Esophagus muscularis mucosa (tissue), 3 donors: ENCODE measurements around the gene WDFY4.

Experiments used
- POLR2A ChIP-seq: fragments of 450-650 bp; IDR thresholded peaks from one replicate; pipeline ENCODE4 v1.6.1; 2017; ENCODE audit warnings: antibody characterized with exemption, moderate library complexity, mild to moderate bottlenecking, low read depth
- POLR2AphosphoS5 ChIP-seq, 2 donors: sonication (generic); formaldehyde crosslinking; IDR thresholded peaks; one replicate each; pipeline ENCODE4 v1.6.1; 2017; ENCODE audit warnings: antibody characterized with exemption in 2 of 2
- TF ChIP-seq, protein P1 (sequence below), 3 experiments: fragments of 200-600 bp in 2 of 3; fragments of 450-650 bp in 1 of 3; sonication (generic) in 2 of 3; IDR thresholded peaks; one replicate each; pipeline ENCODE4 v1.5.1; 2017 to 2019; ENCODE audit warnings: antibody characterized with exemption in 3 of 3, mild to moderate bottlenecking in 2 of 3, moderate library complexity in 1 of 3

DNA sequence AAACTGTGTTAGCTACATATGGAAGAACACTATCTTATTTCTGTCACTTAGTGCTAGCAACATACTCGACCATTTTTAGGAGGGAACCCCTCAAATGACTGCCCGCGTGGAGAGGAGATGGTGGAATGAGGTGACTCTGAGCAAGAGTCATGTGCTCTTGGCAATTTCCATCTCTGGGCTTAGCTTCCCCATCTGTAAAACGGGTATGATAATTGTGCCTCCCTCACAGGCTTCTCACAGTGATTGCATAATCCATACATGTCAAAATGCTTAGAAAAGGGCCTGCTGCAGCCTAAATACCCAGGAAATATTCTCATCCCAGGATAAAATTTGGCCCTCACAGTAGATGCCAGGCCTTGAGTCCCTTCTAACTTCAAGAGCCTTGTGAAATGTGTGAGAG is 86.6 kb downstream of the WDFY4 start:
- TF ChIP-seq, protein P1, sequence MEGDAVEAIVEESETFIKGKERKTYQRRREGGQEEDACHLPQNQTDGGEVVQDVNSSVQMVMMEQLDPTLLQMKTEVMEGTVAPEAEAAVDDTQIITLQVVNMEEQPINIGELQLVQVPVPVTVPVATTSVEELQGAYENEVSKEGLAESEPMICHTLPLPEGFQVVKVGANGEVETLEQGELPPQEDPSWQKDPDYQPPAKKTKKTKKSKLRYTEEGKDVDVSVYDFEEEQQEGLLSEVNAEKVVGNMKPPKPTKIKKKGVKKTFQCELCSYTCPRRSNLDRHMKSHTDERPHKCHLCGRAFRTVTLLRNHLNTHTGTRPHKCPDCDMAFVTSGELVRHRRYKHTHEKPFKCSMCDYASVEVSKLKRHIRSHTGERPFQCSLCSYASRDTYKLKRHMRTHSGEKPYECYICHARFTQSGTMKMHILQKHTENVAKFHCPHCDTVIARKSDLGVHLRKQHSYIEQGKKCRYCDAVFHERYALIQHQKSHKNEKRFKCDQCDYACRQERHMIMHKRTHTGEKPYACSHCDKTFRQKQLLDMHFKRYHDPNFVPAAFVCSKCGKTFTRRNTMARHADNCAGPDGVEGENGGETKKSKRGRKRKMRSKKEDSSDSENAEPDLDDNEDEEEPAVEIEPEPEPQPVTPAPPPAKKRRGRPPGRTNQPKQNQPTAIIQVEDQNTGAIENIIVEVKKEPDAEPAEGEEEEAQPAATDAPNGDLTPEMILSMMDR (IDR thresholded peaks at IDR 0.05), result no peak
- TF ChIP-seq POLR2A, result no peak
- no peak for TF ChIP-seq POLR2AphosphoS5 (IDR thresholded peaks at IDR 0.05)
